ENCODE measurements around the gene ROM1.
"Not testable (repeated sequence)": the region's sequence is repeated elsewhere in the genome, so short reads cannot be mapped to it uniquely, and the experiment has no call there.

ROM1 gene

DNA sequence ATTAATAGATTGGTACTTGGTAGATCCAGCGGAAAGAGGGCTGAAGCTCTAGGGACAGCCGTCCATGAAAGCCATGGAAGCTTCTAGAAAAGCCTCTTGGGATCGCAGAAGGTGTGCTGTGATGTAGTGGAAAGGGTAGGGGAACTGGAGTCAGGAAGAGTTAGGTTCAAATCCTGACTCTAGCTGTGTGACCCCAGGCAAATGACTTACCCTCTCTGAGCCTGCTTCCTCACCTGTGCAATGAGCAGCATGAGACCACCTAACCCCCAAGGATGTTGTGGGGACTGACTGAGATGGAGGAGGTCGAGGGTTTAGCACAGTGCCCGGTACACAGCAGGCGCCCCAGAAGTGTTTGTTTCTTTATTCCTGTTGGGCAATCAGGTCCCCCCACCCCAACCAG is 2.7 kb upstream of the ROM1 start:
- no peak for DNase-seq (ENCODE audit: low read depth, low spot score)

DNA sequence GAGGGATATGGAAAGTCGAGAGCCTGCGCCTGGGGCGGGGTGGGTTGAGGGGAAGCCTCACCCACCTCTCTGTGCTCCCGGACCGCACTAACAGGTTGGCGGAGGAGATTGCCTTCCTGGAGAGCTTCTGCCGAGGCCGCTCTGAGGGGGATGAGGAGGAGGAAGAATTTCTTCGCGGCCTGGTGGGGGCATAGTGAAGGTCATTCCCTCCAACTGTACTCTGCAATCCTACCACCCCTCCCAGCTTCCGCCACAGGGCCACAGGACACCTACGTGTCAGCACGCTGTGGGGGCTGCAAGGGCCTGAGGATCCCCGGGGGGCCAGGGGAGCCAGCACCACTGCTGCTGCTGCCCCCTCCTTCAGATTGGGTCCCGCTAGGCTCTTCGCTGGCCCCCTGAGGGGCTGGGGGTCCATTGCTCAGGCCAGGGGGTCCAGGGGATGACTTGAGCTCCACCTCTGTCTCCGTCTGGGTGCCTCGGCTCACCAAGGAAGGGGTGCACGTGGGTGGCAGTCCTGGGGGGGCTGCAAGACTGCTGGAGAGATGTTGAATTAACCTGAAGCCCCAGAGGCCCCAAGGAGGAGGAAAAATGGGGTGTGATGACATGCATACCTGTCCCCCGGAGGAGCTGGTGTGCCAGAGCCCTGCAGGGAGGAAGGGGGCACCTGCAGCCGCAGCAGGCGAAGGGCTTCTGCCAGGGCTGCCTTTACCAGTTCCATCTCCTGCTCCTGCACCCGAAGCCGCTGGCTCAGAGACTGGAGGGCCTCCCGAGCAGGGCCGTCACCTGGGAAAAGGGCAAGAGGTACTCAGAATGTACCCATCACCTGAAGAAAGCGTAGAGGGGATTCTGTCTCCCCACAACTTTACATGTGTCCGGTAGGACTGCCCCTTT is 2.0 kb upstream of the ROM1 start:
- DNase-seq (ENCODE audit: low read depth, low spot score), result no peak

DNA sequence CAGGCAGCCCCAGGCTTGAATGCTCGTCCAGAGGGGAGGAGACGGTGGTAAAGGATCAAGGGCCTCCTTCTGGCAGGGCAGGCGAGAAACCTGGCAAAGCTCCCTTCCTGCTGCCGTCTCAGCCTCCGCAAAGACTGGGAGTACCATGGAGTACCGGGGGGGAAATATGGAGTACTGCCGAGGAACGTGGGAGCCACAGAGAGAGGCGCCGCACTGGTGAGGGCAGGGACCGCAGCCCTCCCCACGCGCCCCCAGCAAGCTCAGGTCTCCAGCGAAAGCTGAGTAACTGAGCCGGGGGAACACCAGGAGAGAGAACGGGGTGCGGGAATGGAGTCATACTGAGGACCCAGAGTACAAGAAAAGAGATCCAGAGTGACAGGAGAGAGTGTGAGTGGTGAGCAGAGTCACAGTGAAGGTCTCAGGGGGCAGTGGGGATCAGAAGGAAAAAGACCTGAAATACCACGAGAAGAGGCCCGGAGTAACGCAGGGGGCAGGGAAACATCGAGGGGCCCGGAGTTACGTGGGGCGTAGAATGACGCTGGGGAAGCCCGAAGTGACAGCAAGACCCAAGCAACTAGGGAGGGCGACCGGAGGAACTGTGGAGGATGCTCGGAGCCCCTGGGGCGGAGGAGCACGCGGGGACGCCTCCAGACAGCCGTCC is 1.2 kb upstream of the ROM1 start:
- peak; percentile 87 for DNase-seq (ENCODE audit: low read depth, low spot score)

DNA sequence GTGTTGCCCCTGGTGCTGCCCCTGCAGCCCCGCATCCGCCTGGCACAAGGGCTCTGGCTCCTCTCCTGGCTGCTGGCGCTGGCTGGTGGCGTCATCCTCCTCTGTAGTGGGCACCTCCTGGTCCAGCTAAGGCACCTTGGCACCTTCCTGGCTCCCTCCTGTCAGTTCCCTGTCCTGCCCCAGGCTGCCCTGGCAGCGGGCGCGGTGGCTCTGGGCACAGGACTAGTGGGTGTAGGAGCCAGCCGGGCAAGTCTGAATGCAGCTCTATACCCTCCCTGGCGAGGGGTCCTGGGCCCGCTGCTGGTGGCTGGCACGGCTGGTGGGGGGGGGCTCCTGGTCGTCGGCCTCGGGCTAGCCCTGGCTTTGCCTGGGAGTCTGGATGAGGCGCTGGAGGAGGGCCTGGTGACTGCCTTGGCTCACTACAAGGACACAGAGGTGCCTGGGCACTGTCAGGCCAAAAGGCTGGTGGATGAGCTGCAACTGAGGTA is 278 bp downstream of the ROM1 start:
- DNase-seq (ENCODE audit: low read depth, low spot score), result no peak

DNA sequence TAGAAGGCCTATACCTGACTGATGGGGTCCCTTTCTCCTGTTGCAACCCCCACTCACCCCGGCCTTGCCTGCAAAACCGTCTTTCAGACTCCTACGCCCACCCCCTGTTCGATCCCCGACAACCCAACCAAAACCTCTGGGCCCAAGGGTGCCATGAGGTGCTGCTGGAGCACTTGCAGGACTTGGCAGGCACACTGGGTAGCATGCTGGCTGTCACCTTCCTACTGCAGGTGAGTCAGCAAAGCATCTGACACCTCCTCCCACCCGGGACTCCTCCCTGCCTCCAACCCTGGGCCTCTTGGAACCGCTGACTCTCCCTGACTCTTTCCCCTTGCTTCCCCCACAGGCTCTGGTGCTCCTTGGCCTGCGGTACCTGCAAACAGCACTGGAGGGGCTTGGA is 1.2 kb downstream of the ROM1 start:
- no peak for DNase-seq (ENCODE audit: low read depth, low spot score)

DNA sequence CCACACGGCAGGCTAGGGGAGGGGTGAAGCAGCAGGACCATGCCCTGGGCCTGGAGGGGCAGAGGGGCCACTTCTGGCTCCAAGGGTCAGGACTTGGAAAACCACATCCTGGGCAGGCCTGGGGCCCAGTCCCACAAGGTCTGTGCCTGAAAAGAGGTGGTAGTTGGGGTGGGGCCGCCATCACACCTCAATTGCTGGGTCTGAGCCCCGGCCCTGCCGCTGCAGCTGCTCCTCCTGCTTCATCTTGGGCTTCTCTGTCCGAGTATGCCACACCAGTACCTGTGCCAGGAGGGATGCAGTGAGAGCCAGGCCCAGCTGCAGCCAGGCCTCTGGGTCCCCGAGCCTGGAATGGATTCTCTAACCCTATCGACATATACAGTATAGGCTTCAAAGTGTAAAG is 2.5 kb downstream of the ROM1 start:
- DNase-seq (ENCODE audit: low read depth, low spot score), result no peak

DNA sequence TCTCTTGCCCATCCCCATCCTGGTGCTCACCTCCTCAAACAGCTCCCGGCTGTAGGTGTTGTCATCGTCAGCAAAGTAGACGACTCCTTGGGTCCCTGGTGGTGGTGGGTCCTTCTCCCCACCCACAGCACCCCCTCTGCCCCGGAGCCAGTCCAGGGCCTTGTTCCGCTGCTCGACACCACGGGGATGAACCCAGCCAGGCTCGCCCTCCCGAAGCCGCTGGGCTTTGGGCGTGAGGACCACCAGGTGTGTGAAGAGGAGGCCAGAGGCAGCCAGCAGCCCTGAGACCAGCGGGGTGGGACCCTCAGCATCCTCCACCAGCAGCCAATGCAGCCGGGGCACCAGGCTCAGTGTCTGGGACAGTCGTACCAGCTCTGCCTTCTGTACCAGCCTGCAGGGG is 3.9 kb downstream of the ROM1 start:
- DNase-seq (ENCODE audit: low read depth, low spot score), result not testable (repeated sequence)

DNA sequence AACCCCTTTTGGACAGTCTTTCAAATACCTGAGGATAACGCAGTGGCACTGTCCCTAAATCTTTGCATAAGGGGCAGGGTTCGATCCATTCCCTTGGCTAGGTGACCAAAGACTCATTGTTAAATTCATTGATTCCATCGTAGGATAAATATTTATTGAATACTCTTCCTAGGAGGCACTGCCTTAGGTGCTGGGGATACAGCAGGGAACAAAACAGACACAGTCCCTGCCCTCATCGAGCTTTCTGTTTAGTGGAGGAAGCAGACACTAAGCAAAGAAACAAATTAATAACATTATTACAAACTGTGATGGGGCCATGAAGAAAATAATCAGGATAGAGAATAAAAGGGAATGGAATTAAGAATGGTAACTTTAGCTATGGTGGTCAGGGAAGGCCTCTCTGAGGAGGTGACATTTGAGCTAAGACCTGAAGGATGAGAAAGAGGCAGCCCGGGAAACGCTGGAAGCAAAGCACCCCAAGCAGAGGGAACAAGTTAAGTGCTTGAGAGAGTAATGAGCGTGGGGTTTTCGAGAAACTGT is 8.0 kb downstream of the ROM1 start:
- DNase-seq (ENCODE audit: low read depth, low spot score), result no peak

DNA sequence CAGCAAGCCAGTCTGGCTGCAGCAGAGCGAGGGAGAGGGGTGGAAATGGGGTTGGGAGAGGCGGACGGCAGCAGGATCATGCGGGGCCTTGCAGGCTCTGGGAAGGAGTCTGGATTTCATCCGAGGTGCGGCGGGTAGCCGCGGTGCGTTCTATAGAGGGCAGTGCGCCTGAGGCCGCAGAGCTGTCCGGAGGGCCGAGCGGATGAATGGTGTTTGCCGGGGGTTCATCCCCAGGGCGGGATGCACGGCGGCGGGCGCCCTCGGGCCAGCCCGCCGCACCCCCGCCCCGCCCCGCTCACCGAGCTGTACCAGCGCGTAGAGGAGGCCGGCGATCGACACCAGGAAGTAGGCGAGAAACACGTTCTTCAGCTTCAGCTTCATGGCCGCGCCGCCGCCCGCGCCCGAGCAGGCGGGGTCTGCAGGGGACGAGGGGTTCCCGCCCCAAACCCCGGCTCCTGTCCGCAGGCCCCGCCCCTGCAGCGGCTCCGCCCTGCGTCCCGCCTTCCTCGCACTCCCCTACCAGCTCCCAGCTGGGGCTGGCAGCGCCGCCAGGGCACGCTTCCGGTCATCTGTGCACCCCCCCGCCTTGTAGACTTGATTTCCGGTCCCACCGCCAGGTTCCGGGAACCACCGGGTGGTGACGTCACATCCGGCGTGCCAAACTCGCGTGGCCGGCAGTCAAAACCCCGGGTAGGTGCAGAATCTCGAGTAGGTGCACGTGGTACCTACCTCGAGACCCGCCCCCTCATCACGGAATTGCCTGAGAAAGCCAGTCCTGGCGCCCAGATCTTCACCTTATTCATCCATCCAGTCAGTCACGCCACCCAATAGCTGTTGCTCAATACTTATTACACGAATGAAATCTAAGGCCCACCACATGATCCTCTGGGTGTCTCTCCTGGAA is 8.8 kb downstream of the ROM1 start, which contains the start of gene B3GAT3:
TSS of gene B3GAT3 (minus strand) at position 420 of the 904 bp plus-strand sequence. CDS start at position 381, 39 bp downstream.
- peak; percentile 100 for DNase-seq (ENCODE audit: low read depth, low spot score)

DNA sequence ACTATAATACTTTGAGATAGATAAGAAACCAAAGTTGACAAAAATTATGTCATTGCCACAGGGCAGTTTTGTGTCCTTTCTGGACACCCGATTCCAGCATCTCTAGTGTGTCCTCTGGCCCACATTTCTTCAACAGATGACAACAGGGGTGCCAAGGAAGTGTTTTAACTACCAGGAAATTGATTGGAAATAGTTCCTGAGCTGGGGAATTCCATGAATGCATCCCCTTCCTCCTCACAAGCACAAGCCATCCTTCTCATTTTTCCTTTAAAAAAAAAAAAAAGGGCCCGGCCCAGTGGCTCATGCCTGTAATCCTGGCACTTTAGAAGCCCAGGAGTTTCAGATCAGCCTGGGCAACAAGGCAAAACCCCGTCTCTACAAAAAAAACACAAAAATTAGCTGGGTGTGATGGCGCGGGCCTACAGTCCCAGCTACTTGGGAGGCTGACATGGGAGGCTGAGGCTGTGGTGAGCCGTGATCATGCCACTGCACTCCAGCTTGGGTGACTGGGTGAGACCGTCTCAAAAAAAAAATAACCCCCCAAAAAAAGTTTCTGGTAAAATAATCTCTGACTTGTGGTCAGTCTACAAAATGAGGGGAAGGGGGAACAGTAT is 9.5 kb downstream of the ROM1 start:
- no peak for DNase-seq (ENCODE audit: low read depth, low spot score)

DNA sequence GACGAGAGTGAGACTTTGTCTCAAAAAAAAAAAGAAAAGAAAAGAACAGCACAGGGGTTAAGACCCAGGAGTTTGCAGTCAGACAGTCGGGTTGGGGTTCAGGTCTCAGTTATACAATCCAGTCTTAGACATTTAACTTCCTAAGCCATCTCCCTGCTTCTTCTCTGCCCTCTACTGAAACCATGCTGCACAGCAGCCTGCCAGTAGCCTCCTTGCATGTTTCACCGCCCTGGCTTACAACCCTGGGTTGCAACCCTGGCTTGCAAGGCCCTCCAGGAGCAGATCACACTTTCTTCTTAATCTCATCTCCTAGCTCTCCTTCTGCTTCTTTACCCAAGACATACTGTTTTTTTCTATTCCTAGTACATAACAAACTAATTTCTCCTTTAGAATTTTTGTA is 14.7 kb downstream of the ROM1 start:
- DNase-seq (ENCODE audit: low read depth, low spot score), result no peak

DNA sequence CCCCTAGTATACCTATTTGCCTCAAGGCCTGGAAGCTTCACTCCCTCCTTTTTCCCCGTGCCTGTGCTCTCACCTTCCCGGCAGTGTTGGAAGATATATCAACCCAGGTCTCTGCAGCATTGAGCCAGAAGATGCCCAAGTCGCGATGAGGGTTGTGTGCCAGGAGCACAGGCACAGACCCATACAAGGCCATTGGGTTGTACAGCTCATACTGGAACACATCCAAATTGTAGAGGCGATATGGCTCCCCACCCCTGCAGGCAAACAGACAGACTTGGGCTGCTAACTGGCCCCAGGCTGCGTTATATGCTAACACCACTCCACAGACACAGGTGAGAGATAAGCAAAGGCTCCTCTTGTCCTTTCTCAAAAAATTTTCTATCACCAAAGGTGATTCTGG is 19.4 kb downstream of the ROM1 start:
- no peak for DNase-seq (ENCODE audit: low read depth, low spot score)

DNA sequence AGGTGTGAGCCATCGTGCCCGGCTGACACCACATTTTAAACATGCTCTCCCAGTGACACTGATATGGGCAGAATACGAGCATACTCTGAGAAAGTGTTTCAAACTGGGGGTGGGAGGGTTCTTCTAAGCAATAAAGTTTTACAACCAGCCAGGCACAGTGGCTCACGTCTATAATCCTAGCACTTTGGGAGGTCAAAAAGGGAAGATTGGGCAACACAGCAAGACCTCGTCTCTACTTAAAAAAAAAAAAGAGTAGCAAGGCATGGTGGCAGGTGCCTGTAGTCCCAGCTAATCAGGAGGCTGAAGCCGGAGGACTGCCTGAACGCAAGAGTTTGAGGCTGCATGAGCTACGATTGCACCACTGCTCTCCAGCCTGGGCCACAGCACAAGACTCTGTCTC is 31.2 kb downstream of the ROM1 start:
- no peak for DNase-seq (ENCODE audit: low read depth, low spot score)

DNA sequence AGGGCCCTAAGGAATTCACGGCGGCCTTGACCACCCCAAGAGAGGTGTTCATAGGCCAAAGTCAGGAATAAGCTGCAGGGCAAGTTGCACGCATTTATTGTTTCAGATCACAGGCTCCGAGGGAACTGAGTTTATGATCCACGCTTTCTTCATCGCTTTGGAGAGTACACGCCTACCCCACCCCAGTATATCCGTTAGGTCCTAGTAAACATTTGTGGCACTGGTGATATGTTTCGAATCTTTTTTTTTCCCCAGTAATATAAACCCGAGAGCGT is 32.6 kb downstream of the ROM1 start:
- no peak for DNase-seq (ENCODE audit: low read depth, low spot score)

DNA sequence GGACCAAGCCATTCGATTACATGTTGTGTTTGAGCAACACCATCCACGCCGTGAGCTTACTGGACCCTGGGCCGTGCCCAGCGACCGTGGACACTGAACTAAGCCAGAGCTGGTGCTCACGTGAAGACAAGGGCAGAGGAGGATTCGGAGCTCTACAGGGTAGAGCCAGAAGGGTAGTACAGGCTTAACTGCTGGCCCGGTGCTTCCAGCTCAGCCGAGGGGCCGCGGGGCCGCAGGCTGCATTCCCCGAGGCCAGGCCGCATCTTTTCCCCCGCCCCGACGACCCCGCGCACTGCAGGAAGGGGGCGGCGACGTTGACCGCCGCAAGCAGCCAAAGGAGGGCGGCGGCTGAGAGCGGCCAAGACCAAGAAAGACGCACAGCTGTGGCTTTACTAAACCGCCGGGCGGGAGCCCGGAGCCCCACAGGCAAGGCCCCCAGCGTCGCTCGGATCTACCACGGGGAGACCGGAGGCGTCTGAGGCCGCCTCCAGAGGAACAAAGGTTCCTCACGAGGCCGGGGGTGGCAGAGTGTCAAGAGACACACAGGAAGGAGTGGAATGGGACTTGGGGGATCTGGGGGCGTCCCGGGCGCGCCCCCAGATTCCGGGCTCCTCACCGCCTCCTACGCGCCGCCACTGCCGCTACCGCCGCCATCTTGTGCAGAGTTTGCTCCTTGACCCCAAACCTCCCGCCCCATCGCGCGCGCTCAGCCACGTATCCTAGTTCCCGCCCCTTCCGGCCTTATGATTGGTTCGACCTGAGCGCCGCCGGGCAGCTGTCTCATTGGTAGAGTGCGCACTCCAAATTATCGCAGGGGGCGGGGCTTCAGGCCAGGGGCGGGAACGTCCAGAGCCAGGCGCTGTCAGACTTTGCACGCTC is 33.1 kb downstream of the ROM1 start, which contains the start of gene GANAB:
TSS of gene GANAB (minus strand) at position 668 of the 879 bp plus-strand sequence. CDS start at position 654, 14 bp downstream.
- DNase-seq (ENCODE audit: low read depth, low spot score), result peak; percentile 99

DNA sequence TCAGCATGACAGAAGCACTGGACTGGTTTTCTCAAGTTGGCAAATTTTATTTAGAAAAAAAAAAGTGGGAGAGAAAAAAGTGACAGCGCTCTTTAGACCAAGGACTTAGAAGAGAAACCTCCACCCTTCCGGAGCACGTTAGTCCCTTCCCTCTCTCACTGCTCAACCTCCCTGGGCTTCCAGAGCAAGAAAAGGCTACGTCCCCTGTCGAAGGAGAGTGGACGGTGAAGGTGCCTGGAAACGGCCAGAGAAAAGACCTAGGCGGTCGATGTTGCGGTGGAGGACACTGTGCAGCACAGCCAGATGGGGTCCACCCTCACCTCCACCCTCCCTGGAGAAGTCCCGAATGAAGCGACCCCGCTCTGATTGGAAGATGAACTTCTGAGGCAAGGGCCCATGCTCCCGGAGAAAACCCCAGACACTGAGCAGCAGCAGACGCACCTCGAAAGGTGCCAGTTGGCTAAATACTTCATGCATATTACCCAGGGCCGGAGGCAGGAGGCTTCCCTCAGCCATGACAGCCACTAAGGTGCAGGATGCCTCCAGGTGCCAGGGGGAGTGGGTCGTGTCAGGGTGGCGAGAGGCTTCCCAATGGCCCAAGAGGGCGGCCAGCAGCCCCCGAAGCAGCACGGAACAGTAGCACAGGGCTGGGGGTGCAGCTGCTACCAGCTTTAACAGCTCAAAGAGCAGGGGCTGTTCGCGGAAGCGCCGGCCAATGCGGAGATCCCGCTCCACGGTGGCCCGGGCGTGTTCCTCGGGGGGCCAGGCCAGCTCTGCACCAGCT is 34.0 kb downstream of the ROM1 start:
- no peak for DNase-seq (ENCODE audit: low read depth, low spot score)

DNA sequence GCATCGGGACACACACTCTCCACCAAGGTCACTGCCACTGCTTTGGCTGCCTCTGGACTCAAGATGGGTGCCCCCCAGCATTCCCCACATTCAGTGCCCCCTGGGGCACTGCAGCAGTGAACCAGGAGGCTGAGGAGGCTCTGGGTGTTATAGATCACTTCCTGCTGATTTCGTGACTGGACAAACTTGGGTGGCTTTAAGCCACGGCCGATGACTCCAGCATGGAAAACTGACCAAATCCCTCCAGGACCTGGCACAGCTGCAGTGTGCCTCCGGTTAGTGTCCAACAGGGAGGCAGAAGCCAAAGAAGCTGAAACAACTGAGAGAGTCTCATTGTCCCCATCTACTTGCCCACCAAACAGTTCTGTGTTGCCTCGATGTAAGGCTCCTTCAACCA is 34.5 kb downstream of the ROM1 start:
- DNase-seq (ENCODE audit: low read depth, low spot score), result no peak

DNA sequence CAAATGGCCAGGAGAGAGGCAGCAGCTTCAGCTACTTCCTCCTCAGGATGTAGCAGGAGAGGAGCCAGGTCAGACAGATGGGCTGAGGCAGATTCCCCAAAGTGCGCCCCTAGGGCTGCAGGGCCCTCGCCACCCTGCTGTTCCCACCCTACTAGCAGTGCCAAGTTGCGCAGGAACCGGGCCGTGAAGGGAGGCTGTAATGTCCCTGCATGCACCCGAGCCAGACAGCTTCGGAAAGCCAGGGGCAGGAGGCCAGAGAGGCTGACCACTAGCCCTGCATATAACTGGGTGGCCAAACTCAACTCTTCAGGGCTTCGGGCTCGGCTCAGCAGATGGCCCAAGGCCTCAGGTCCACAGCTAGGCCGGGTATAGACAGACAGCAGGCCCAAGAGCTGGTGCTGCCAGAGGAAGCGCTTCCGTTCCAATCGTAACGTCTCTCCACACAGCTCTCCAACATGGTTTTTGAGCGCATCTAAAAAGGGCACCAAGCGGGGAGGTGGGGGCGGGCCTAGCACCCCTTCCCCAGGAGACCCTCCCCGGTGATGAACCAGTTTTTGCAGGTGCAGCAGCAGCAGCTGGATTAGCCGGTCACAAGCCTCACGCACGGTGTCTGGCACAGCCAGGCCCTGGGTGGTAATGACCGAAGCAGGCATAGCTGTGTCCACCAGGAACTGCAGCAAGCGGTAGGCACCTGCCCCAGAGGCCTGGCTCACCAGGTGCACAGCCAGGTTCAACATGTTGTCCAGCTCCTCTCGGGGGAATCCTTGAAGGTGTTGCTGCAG is 35.3 kb downstream of the ROM1 start:
- DNase-seq (ENCODE audit: low read depth, low spot score), result no peak

DNA sequence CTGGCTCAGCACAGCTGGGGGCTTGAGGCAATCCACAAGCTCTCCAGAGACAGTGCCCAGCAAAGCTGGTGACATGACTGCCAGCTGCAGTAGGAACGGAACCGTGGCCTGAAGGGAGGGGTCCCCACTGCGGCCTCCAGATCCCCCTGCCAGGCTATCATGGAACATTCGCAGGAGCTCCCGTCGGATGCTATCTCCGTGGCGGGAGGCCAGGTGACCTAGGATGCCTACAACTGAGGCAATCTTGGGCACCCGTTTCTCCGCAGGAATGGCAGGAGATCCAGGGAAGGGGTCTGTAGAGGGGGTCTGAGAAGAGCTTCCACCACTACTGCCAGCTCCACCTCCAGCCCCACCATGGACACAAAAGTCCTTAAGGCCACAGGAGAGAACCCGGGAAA is 35.9 kb downstream of the ROM1 start:
- DNase-seq (ENCODE audit: low read depth, low spot score), result no peak

Data from astrocyte of the hippocampus (primary cell).